Measurements from ENCODE around the gene OBSL1.

The OBSL1 gene

GRCh38 chr2:219571311-219572236 lies at the start of gene OBSL1:
Gene OBSL1, minus strand, starts transcription at chr2:219571539. Its CDS starts 307 bp downstream, at chr2:219571232.
- Histone ChIP-seq H3K27me3 (ENCODE audit: insufficient read depth, low read length) (peaks cover 21% of the 10 kb centered on the region), H3K36me3 (ENCODE audit: insufficient read depth, low read depth, low read length) (peaks cover 16% of the 10 kb centered on the region; the same call in 1 of the 2 replicates), H3K4me3 (ENCODE audit: low read length) (peak within 1 kb of the TSS; percentile 68), H3K4me1 (ENCODE audit: insufficient read depth, low read length) (peaks cover 14% of the 10 kb centered on the region; the same call in 1 of the 2 replicates), H3K9me3 (ENCODE audit: insufficient read depth, low read depth, low read length) (no peaks in the 10 kb centered on the region), H3K27ac (ENCODE audit: low read length) (peak within 1 kb of the TSS; percentile 7), H3K9ac (ENCODE audit: low read depth, low read length) (peak within 1 kb of the TSS; percentile 72)

- peaks cover 22% of the 10 kb centered on the region for H3K27me3 ChIP-seq (ENCODE audit: insufficient read depth, low read length)
- no peaks in the 10 kb centered on the region for H3K9me3 ChIP-seq (ENCODE audit: insufficient read depth, low read depth, low read length)
- H3K4me1 ChIP-seq (ENCODE audit: insufficient read depth, low read length), result no peaks in the 10 kb centered on the region
- no peak overlapping the region for H3K9ac ChIP-seq (ENCODE audit: low read depth, low read length)
- H3K4me3 ChIP-seq (ENCODE audit: low read length), result no peak overlapping the region
- no peak overlapping the region for H3K27ac ChIP-seq (ENCODE audit: low read length)
- H3K36me3 ChIP-seq (ENCODE audit: insufficient read depth, low read depth, low read length), result peaks cover 5% of the 10 kb centered on the region; the same call in 1 of the 2 replicates
Measured at GRCh38 chr2:219620546-219620945, 49.2 kb upstream of the OBSL1 start.

- no peaks in the 10 kb centered on the region for H3K4me1 ChIP-seq (ENCODE audit: insufficient read depth, low read length)
- no peaks in the 10 kb centered on the region for H3K9me3 ChIP-seq (ENCODE audit: insufficient read depth, low read depth, low read length)
- H3K27ac ChIP-seq (ENCODE audit: low read length), result no peak overlapping the region
- H3K27me3 ChIP-seq (ENCODE audit: insufficient read depth, low read length), result peaks cover 19% of the 10 kb centered on the region
- peaks cover 14% of the 10 kb centered on the region; the same call in 1 of the 2 replicates for H3K36me3 ChIP-seq (ENCODE audit: insufficient read depth, low read depth, low read length)
- no peak overlapping the region for H3K4me3 ChIP-seq (ENCODE audit: low read length)
- no peak overlapping the region for H3K9ac ChIP-seq (ENCODE audit: low read depth, low read length)
Measured at GRCh38 chr2:219619235-219619634, 47.9 kb upstream of the OBSL1 start.

DNA sequence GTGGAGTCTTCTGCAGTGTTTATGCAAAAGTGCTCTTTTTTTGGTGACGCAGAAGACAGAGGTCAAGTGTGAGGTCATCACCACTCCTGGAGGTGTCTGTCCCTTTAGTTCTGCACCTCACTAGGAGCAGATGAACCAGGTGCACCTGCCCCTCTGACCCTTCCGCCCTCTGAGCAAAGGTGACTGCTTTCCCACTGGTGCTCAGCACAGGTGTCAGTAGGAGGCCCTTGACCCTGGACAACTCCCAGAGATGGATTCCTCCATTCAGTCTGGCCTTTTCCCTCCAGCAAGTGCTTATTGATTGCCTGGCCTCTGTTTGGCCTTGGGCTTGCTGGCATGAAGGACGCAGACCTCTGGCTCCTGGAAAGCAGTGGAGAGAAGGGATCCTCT lies 47.4 kb upstream of the OBSL1 start:
- peaks cover 14% of the 10 kb centered on the region for H3K27me3 ChIP-seq (ENCODE audit: insufficient read depth, low read length)
- peaks cover 14% of the 10 kb centered on the region; the same call in 1 of the 2 replicates for H3K36me3 ChIP-seq (ENCODE audit: insufficient read depth, low read depth, low read length)
- H3K9me3 ChIP-seq (ENCODE audit: insufficient read depth, low read depth, low read length), result no peaks in the 10 kb centered on the region
- H3K4me3 ChIP-seq (ENCODE audit: low read length), result no peak overlapping the region
- H3K4me1 ChIP-seq (ENCODE audit: insufficient read depth, low read length), result no peaks in the 10 kb centered on the region
- no peak overlapping the region for H3K9ac ChIP-seq (ENCODE audit: low read depth, low read length)
- H3K27ac ChIP-seq (ENCODE audit: low read length), result no peak overlapping the region

DNA sequence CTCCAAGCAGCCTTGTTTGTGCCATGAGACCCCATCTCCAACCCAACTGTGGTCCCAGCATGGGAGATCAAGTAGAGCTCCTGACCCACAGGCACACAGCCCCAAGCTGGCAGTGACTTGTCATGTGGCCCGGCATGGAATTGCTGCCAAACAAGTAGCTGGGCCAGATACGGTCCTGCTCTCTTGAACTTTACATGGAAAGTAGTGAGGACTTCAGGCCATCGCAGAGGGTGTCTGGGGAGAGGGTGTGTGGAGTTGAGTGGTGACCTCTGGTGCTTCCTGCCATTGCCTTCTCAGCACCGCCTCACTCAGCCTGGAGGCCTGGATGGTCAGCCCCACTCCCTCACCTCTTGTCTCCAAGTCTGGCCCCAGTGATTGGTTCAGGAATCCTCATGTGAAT lies 45.2 kb upstream of the OBSL1 start:
- Histone ChIP-seq H3K36me3 (ENCODE audit: insufficient read depth, low read depth, low read length) (peaks cover 23% of the 10 kb centered on the region; the same call in 1 of the 2 replicates), H3K4me3 (ENCODE audit: low read length) (no peak overlapping the region), H3K9me3 (ENCODE audit: insufficient read depth, low read depth, low read length) (no peaks in the 10 kb centered on the region), H3K4me1 (ENCODE audit: insufficient read depth, low read length) (no peaks in the 10 kb centered on the region), H3K9ac (ENCODE audit: low read depth, low read length) (no peak overlapping the region), H3K27ac (ENCODE audit: low read length) (no peak overlapping the region), H3K27me3 (ENCODE audit: insufficient read depth, low read length) (peaks cover 3% of the 10 kb centered on the region; the same call in 1 of the 2 replicates)

GRCh38 chr2:219615894-219616293 lies 44.6 kb upstream of the OBSL1 start:
- Histone ChIP-seq H3K36me3 (ENCODE audit: insufficient read depth, low read depth, low read length) (peaks cover 24% of the 10 kb centered on the region; the same call in 1 of the 2 replicates), H3K27me3 (ENCODE audit: insufficient read depth, low read length) (no peaks in the 10 kb centered on the region), H3K9ac (ENCODE audit: low read depth, low read length) (no peak overlapping the region), H3K4me3 (ENCODE audit: low read length) (no peak overlapping the region), H3K27ac (ENCODE audit: low read length) (no peak overlapping the region), H3K9me3 (ENCODE audit: insufficient read depth, low read depth, low read length) (no peaks in the 10 kb centered on the region), H3K4me1 (ENCODE audit: insufficient read depth, low read length) (no peaks in the 10 kb centered on the region)

DNA sequence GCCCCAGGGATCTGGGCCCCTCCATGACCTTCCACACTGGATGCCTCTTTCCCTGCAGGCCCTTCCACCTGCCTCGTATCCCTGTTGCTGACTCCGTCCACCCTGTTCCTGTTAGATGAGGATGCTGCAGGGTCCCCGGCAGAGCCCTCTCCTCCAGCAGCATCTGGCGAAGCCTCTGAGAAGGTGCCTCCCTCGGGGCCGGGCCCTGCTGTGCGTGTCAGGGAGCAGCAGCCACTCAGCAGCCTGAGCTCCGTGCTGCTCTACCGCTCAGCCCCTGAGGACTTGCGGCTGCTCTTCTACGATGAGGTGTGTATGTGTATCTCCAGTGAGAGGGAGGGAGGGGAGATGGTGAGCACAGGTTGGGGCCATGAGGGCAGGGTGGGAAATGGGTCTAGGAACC lies 43.7 kb upstream of the OBSL1 start:
- H3K4me3 ChIP-seq (ENCODE audit: low read length), result no peak overlapping the region
- H3K4me1 ChIP-seq (ENCODE audit: insufficient read depth, low read length), result no peaks in the 10 kb centered on the region
- no peak overlapping the region for H3K27ac ChIP-seq (ENCODE audit: low read length)
- no peaks in the 10 kb centered on the region for H3K9me3 ChIP-seq (ENCODE audit: insufficient read depth, low read depth, low read length)
- H3K9ac ChIP-seq (ENCODE audit: low read depth, low read length), result no peak overlapping the region
- H3K36me3 ChIP-seq (ENCODE audit: insufficient read depth, low read depth, low read length), result peaks cover 28% of the 10 kb centered on the region; the same call in 1 of the 2 replicates
- H3K27me3 ChIP-seq (ENCODE audit: insufficient read depth, low read length), result no peaks in the 10 kb centered on the region

- H3K4me3 ChIP-seq (ENCODE audit: low read length), result no peak overlapping the region
- H3K9ac ChIP-seq (ENCODE audit: low read depth, low read length), result no peak overlapping the region
Measured at GRCh38 chr2:219614076-219614860, 42.9 kb upstream of the OBSL1 start.

GRCh38 chr2:219613461-219614070 lies 42.2 kb upstream of the OBSL1 start:
- Histone ChIP-seq H3K9ac (ENCODE audit: low read depth, low read length) (no peak overlapping the region), H3K4me1 (ENCODE audit: insufficient read depth, low read length) (no peaks in the 10 kb centered on the region), H3K9me3 (ENCODE audit: insufficient read depth, low read depth, low read length) (no peaks in the 10 kb centered on the region), H3K36me3 (ENCODE audit: insufficient read depth, low read depth, low read length) (peaks cover 37% of the 10 kb centered on the region; the same call in 1 of the 2 replicates), H3K27me3 (ENCODE audit: insufficient read depth, low read length) (no peaks in the 10 kb centered on the region), H3K4me3 (ENCODE audit: low read length) (no peak overlapping the region), H3K27ac (ENCODE audit: low read length) (no peak overlapping the region)

More at GRCh38 chr2:219614076-219614860, 42.9 kb upstream of the OBSL1 start:
- no peak overlapping the region for H3K27ac ChIP-seq (ENCODE audit: low read length)
- H3K4me1 ChIP-seq (ENCODE audit: insufficient read depth, low read length), result no peaks in the 10 kb centered on the region
- no peaks in the 10 kb centered on the region for H3K9me3 ChIP-seq (ENCODE audit: insufficient read depth, low read depth, low read length)
- no peaks in the 10 kb centered on the region for H3K27me3 ChIP-seq (ENCODE audit: insufficient read depth, low read length)
- H3K36me3 ChIP-seq (ENCODE audit: insufficient read depth, low read depth, low read length), result peaks cover 36% of the 10 kb centered on the region; the same call in 1 of the 2 replicates

DNA sequence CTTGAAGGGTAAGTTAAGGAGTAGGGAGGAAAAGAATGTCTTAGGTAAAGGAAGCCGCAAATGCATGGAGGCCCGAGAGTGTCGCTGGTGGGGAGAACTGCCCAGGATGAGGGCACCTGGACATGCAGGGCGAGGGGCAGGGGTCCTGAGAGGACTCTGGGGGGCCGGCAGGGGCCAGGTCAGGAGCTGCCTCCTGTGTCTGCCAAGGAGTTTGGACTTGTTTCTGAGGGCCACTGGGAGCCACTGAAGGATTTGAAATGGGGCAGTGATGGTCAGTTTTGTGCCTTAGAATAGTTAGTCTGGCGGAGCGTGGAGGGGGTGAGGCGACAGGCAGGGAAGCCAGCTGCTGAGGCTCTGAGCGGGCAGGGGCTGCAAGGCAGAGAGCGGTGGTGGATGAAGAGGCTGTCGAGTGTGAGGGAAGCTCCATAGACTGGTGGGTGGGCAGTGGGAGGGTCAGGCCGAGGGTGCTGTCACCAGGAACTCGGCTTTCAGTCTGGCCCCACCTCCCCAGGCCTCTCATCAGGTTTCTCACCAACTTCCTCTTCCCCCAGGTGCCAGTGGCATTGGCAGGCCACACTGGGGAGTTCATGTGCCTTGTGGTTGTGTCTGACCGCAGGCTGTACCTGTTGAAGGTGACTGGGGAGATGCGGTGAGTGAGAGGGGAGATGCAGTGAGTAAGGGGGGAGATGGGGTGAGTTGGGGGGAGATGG lies 41.4 kb upstream of the OBSL1 start:
- Histone ChIP-seq H3K9ac (ENCODE audit: low read depth, low read length) (no peak overlapping the region), H3K36me3 (ENCODE audit: insufficient read depth, low read depth, low read length) (peaks cover 37% of the 10 kb centered on the region; the same call in 1 of the 2 replicates), H3K4me3 (ENCODE audit: low read length) (no peak overlapping the region), H3K4me1 (ENCODE audit: insufficient read depth, low read length) (no peaks in the 10 kb centered on the region), H3K27ac (ENCODE audit: low read length) (no peak overlapping the region), H3K27me3 (ENCODE audit: insufficient read depth, low read length) (no peaks in the 10 kb centered on the region), H3K9me3 (ENCODE audit: insufficient read depth, low read depth, low read length) (no peaks in the 10 kb centered on the region)
